Stomach (tissue), 9 donors: ENCODE measurements around the gene ALKBH7. TPM values are rescaled to one million over a fixed set of nuclear protein-coding genes. Genes with fewer than 3 reads are reported as not detected.

Experiments
- DNase-seq, 2 donors: peaks; one replicate each; pipeline versions ENCODE4 v3.0.0 to v3.0.0-alpha.2; 2013 to 2019
- H3K27ac ChIP-seq, 5 donors: fragments of 200-600 bp in 4 of 5; sonication (generic) in 4 of 5; one replicate each; pipeline ENCODE4 v1.5.1; 2013 to 2019; ENCODE audit warnings: mild to moderate bottlenecking in 1 of 5, moderate library complexity in 1 of 5
- H3K27me3 ChIP-seq, 3 donors: fragments of 200-600 bp; sonication (generic); one replicate each; pipeline ENCODE4 v1.5.1; 2017 to 2019; ENCODE audit warnings: mixed run types in 1 of 3
- H3K36me3 ChIP-seq, 4 donors: fragments of 200-600 bp; sonication (generic); 1 replicate in 3 of 4; 2 replicates in 1 of 4; pipeline ENCODE4 v1.5.1; 2016 to 2019
- H3K4me1 ChIP-seq, 4 donors: fragments of 200-600 bp; sonication (generic); one replicate each; pipeline ENCODE4 v1.5.1; 2016 to 2019
- H3K4me3 ChIP-seq, 4 donors: fragments of 200-600 bp; sonication (generic) in 3 of 4; one replicate each; pipeline ENCODE4 v1.5.1; 2016 to 2019; ENCODE audit warnings: mild to moderate bottlenecking in 1 of 4
- H3K9me3 ChIP-seq, 4 donors: fragments of 200-600 bp; sonication (generic); one replicate each; pipeline ENCODE4 v1.5.1; 2016 to 2019
- EP300 ChIP-seq: sonication (generic); formaldehyde crosslinking; IDR thresholded peaks from one replicate; pipeline ENCODE4 v1.6.1; 2017; ENCODE audit warnings: antibody characterized with exemption
- POLR2A ChIP-seq, 4 donors: fragments of 450-650 bp; IDR thresholded peaks; one replicate each; pipeline ENCODE4 v1.6.1; 2016; ENCODE audit warnings: antibody characterized with exemption in 4 of 4, control low read depth in 2 of 4, mild to moderate bottlenecking in 1 of 4, moderate library complexity in 1 of 4
- POLR2AphosphoS5 ChIP-seq, 3 donors: sonication (generic); formaldehyde crosslinking; IDR thresholded peaks; one replicate each; pipeline ENCODE4 v1.6.1; 2016; ENCODE audit warnings: antibody characterized with exemption in 3 of 3
- WGBS, 5 donors: extraction: QIAGEN DNeasy Blood & Tissue Kit in 3 of 5; methylation state at CpG; one replicate each; pipeline versions ENCODE4 v1.1.5 to v1.1.7; 2013 to 2018; 5-methylcytosine and 5-hydroxymethylcytosine counted together
- intact Hi-C: fragments of 100-400 bp; cut with DNase I; formaldehyde crosslinking; loops from one replicate; pipeline ENCODE4 v1.15.1; 2023; ENCODE audit warnings: low total_unique reads
- polyA plus RNA-seq, 3 donors: library from polyadenylated mRNA; stranded (reverse); fragments of 200-250 nt; gene quantifications; one replicate each; pipeline ENCODE4 v1.2.3, GENCODE V29; 2013
- total RNA-seq, 5 donors: library from RNA; depleted of rRNA; stranded (reverse); fragments of >200 nt; gene quantifications; one replicate each; pipeline versions ENCODE4 v1.1.0 to v1.2.3, GENCODE V29; 2014 to 2016
- TF ChIP-seq, protein P1 (sequence below), 7 experiments: fragments of 450-650 bp in 4 of 7; fragments of 200-600 bp in 3 of 7; sonication (generic) in 3 of 7; IDR thresholded peaks; one replicate each; pipeline ENCODE4 v1.5.1; 2016 to 2019; ENCODE audit warnings: antibody characterized with exemption in 7 of 7, control low read depth in 2 of 7, mild to moderate bottlenecking in 1 of 7
- donor health status: healthy with polysubstance abuse.
- donor health status: Bipolar disorder and iron deficiency.
- donor health status: healthy.

The ALKBH7 gene
- total and polyA plus RNA-seq, 8 donors, result 5.3 to 138 (median 64.3) TPM

DNA sequence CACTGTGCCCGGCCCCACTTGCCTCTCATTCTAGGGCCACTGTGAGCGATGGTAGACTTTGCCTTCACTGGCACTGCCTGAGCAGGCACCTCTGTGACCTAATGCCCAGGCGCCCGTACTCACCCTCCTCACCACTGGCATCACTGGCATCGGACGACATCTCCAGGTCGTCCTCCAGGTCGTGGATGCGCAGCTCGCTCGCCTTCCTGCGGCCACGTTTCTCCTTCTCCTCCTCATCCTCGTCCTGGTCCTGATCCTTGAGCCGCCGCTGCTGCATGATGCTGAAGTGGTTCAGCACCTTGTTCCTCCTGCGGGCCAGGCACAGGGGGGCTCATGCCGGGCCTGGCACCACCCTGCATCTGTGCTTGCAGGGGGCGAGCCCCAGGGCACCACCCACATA, 10.6 kb downstream of the ALKBH7 start:
- no peaks in the 10 kb centered on the region for H3K9me3 ChIP-seq
- peaks cover 0 to 4% (median under 1%) of the 10 kb centered on the region in 4 donors for H3K4me1 ChIP-seq
- WGBS, 5 donors, result 93 to 98% (median 95%) methylated on average over 19 of the region's 19 CpGs
- no peak for DNase-seq
- no peaks in the 10 kb centered on the region for H3K27me3 ChIP-seq
- peaks cover 65 to 100% (median 100%) of the 10 kb centered on the region in 4 donors for H3K36me3 ChIP-seq
- H3K27ac ChIP-seq, result no peak overlapping the region
- no peak overlapping the region for H3K4me3 ChIP-seq
- TF ChIP-seq, protein P1, sequence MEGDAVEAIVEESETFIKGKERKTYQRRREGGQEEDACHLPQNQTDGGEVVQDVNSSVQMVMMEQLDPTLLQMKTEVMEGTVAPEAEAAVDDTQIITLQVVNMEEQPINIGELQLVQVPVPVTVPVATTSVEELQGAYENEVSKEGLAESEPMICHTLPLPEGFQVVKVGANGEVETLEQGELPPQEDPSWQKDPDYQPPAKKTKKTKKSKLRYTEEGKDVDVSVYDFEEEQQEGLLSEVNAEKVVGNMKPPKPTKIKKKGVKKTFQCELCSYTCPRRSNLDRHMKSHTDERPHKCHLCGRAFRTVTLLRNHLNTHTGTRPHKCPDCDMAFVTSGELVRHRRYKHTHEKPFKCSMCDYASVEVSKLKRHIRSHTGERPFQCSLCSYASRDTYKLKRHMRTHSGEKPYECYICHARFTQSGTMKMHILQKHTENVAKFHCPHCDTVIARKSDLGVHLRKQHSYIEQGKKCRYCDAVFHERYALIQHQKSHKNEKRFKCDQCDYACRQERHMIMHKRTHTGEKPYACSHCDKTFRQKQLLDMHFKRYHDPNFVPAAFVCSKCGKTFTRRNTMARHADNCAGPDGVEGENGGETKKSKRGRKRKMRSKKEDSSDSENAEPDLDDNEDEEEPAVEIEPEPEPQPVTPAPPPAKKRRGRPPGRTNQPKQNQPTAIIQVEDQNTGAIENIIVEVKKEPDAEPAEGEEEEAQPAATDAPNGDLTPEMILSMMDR (IDR thresholded peaks at IDR 0.05), result no peak
- TF ChIP-seq EP300, result no peak
- TF ChIP-seq POLR2AphosphoS5 (IDR thresholded peaks at IDR 0.05), result no peak
- no peak for TF ChIP-seq POLR2A (IDR thresholded peaks at IDR 0.05)
- intact Hi-C loops, result no loop called here

DNA sequence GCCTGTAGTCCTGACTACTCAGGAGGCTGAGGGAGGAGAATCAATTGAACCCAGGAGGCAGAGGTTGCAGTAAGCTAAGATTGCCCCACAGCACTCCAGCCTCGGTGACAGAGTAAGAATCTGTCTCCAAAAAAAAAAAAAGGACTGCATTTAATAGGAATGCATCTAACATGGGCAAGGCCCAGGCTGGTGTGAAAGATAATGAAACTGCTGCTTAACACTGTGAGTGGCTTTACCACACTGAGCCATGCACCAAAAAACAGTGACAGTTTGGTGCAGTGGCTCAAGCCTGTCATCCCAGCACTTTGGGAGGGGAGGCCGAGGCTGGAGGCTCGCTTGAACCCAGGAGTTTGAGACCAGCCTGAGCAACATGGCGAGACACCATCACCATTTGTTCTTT, 11.8 kb downstream of the ALKBH7 start:
- Histone ChIP-seq H3K4me1 (no peaks in the 10 kb centered on the region), H3K36me3 (peaks cover 75 to 100% (median 100%) of the 10 kb centered on the region in 4 donors), H3K4me3 (no peak overlapping the region), H3K27ac (no peak overlapping the region), H3K9me3 (no peaks in the 10 kb centered on the region), H3K27me3 (no peaks in the 10 kb centered on the region)
- TF ChIP-seq POLR2AphosphoS5 (IDR thresholded peaks at IDR 0.05) (no peak), EP300 (no peak), POLR2A (IDR thresholded peaks at IDR 0.05) (no peak)
- TF ChIP-seq, protein P1 (IDR thresholded peaks at IDR 0.05), result no peak
- intact Hi-C loops, result no loop called here
- DNase-seq, result no peak
- WGBS, 5 donors, result 87 to 97% (median 94%) methylated on average over 4 of the region's 4 CpGs

DNA sequence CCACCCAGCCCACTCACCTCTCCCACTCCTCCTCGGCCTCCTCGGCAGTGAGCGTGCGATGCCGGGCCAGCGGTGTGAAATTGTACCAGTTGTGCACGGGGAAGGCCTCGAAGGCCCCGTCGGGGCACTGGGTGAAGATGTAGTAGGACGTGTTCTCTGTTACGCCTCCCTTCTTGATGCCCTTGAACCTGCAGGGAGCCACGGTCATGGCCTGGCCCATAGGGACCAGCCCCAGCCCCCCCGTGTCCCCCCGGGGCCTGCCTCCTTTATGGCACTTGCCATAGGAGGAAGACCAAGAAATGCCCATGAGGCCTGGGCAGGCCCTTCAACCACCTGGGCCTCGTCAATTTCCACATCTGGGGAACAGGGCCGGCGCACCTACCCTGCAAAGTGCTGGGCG, 14.8 kb downstream of the ALKBH7 start:
- no peaks in the 10 kb centered on the region for H3K9me3 ChIP-seq
- H3K4me3 ChIP-seq, result no peak overlapping the region
- intact Hi-C loops, result no loop called here
- no peak for TF ChIP-seq POLR2A (IDR thresholded peaks at IDR 0.05)
- no peak for TF ChIP-seq POLR2AphosphoS5 (IDR thresholded peaks at IDR 0.05)
- TF ChIP-seq, protein P1 (IDR thresholded peaks at IDR 0.05), result no peak
- no peak for TF ChIP-seq EP300
- DNase-seq, result no peak
- H3K4me1 ChIP-seq, result peaks cover 4 to 18% (median 13%) of the 10 kb centered on the region in 4 donors
- H3K36me3 ChIP-seq, result peaks cover 48 to 95% (median 90%) of the 10 kb centered on the region in 4 donors
- WGBS, 5 donors, result 94 to 97% (median 96%) methylated on average over 13 to 19 of the region's 19 CpGs
- no peaks in the 10 kb centered on the region for H3K27me3 ChIP-seq
- H3K27ac ChIP-seq, result no peak overlapping the region

DNA sequence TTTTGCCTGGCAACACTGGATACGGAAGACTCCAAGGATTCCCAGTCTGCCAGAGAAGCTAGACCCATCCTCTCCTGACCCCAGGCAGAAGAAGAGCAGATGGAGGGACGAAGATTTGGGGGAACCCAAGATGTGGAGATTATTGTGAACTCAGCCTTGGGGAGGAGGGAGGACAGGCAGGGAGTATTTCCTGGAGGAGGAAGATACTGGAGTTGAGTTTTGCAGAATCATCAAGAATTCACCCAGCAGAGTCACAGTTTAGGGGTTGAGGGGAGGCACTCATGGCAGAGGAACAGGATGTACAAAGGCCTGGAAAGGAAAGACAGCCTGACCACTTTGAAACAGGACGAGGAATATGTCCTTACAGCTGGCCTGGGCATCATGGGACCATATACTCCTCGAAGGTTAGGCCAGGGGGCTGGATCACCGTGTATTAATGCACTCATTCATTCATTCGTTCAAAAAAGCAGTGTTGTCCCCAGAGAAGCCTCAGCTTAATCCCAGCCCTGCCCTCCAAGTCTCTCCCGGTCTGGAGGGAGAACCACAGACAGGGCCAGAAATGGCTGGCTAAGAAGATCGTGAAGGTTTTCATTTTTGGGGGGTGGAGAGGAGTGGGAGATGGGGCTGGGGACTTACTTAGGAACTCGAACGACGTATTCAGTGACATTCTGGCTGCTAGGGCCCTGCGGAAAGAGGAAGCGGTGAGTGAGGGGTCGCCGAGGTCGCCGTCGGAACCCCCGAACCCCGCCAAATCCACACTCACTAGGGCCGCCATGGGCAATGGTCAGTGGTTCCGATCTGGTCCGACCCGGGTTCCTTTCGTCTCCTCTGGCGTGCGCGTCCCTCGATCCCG, 19.9 kb downstream of the ALKBH7 start:
- intact Hi-C loops, result no loop called here
- Histone ChIP-seq H3K4me1 (peaks cover 5 to 30% (median 24%) of the 10 kb centered on the region in 4 donors), H3K36me3 (peaks cover 15 to 44% (median 39%) of the 10 kb centered on the region in 4 donors), H3K27ac (peak overlapping the region; percentile 81 to 96 (median 95)), H3K27me3 (no peaks in the 10 kb centered on the region), H3K4me3 (peak overlapping the region; percentile 75 to 89 (median 80)), H3K9me3 (no peaks in the 10 kb centered on the region)
- TF ChIP-seq POLR2A (IDR thresholded peaks at IDR 0.05), result no peak
- no peak for TF ChIP-seq POLR2AphosphoS5 (IDR thresholded peaks at IDR 0.05)
- TF ChIP-seq, protein P1 (IDR thresholded peaks at IDR 0.05), result no peak
- no peak for TF ChIP-seq EP300
- WGBS, 5 donors, result 7 to 18% (median 7%) methylated on average over 11 to 30 of the region's 30 CpGs
- no peak for DNase-seq
